GM12873 (cell line): ENCODE data around the gene CPED1.

Source experiments
- TF ChIP-seq, protein P1 (sequence below): IDR thresholded peaks from 2 replicates; pipeline ENCODE4 v1.5.1; 2012; ENCODE audit warnings: low read depth, mild to moderate bottlenecking, moderate library complexity, low read length, control low read depth; ENCODE audit not compliant: insufficient read depth; ENCODE audit errors: missing control alignments

The CPED1 gene

GRCh38 chr7:121341933-121342332 is 353.4 kb downstream of the CPED1 start:
- TF ChIP-seq, protein P1, sequence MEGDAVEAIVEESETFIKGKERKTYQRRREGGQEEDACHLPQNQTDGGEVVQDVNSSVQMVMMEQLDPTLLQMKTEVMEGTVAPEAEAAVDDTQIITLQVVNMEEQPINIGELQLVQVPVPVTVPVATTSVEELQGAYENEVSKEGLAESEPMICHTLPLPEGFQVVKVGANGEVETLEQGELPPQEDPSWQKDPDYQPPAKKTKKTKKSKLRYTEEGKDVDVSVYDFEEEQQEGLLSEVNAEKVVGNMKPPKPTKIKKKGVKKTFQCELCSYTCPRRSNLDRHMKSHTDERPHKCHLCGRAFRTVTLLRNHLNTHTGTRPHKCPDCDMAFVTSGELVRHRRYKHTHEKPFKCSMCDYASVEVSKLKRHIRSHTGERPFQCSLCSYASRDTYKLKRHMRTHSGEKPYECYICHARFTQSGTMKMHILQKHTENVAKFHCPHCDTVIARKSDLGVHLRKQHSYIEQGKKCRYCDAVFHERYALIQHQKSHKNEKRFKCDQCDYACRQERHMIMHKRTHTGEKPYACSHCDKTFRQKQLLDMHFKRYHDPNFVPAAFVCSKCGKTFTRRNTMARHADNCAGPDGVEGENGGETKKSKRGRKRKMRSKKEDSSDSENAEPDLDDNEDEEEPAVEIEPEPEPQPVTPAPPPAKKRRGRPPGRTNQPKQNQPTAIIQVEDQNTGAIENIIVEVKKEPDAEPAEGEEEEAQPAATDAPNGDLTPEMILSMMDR = no peak

DNA sequence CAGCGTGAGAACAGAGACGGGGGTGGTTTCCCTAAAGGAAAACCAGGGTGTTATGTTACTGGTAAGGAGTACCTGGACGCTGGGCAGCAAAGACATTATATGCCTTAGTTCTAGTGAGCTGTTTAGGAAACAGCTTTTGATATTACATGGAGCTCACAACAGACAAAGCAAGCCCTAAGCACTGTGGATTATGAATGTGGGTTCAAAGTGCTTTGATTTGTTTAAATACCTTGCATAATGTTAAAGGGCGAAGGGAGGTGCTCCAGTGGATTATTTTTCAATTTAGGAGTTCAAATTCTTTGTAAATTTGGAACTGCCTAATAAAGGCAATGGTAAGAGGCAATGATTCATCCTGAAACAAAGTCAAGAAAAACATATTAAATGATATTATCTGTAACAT is 354.1 kb downstream of the CPED1 start:
- TF ChIP-seq, protein P1 = no peak

GRCh38 chr7:121343302-121343701 is 354.8 kb downstream of the CPED1 start:
- TF ChIP-seq, protein P1 = no peak

GRCh38 chr7:121344093-121344492 is 355.6 kb downstream of the CPED1 start:
- TF ChIP-seq, protein P1 = no peak

DNA sequence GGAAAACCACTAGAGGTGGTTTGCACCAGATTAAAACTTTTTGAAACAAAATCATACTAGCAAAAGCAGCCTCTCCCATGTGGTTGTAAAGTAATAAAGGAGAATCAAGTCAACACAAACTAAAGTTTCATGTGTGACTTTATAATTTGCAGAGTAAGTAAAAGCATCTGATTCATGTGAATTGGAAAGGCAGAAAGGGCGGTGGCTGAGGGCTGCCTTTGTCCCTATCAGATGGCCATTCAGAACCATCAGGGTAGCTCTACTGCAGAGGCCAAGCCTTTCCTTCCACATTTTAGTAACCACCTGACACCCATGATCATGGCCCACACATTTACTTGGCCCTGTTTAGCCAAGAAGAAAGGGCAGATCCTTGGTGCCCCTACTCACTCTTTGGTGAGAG is 356.0 kb downstream of the CPED1 start:
- TF ChIP-seq, protein P1 = no peak
